B cell (primary cell): ENCODE results near the gene GNPDA2. TPM values are rescaled to one million over a fixed set of nuclear protein-coding genes. Genes with fewer than 3 reads are reported as not detected.

Experiments
- ATAC-seq: fragments of 200-7000 bp; cut with Tn5 transposase; one replicate; pipeline ENCODE4 v1.10.0; 2021; ENCODE audit warnings: low read depth, mild to moderate bottlenecking, moderate number of reproducible peaks, moderate library complexity
- CTCF ChIA-PET: fragments of 350-600 bp; sonication (Branson Sonifier 250); formaldehyde crosslinking; loops from one replicate; lab custom pipeline; 2021; ENCODE audit warnings: antibody characterized with exemption, inconsistent platforms; lab: Charles Lee
- POLR2A ChIA-PET: fragments of 350-600 bp; sonication (Branson Sonifier 250); formaldehyde crosslinking; loops from one replicate; lab custom pipeline; 2021; ENCODE audit warnings: antibody characterized with exemption; lab: Charles Lee
- DNase-seq: peaks from one replicate; pipeline ENCODE4 v3.0.0; 2013
- H2AFZ ChIP-seq: 2 replicates; pipeline ENCODE4 v1.6.1; 2012; ENCODE audit warnings: mild to moderate bottlenecking, low read depth, low read length; ENCODE audit not compliant: insufficient read depth, poor library complexity, severe bottlenecking
- H3K27ac ChIP-seq, 2 donors: 1 replicate in 1 of 2; 2 replicates in 1 of 2; pipeline ENCODE4 v1.5.1; 2012 to 2013; ENCODE audit warnings: low read length in 2 of 2, mild to moderate bottlenecking in 2 of 2, moderate library complexity in 1 of 2
- H3K27me3 ChIP-seq, 4 experiments: fragments of 200-600 bp in 1 of 4; sonication (generic) in 1 of 4; replicated peaks in 1 of 4; 1 replicate in 2 of 4; 2 replicates in 2 of 4; pipeline versions ENCODE4 v1.6.1 to v1.7.0; 2013 to 2016; ENCODE audit warnings: low read length in 3 of 4, mild to moderate bottlenecking in 2 of 4, mixed read lengths in 1 of 4, moderate library complexity in 1 of 4; ENCODE audit not compliant: insufficient read depth in 4 of 4, control insufficient read depth in 3 of 4; ENCODE audit errors: control extremely low read depth in 1 of 4
- H3K36me3 ChIP-seq, 2 experiments: replicated peaks in 1 of 2; 1 replicate in 1 of 2; 2 replicates in 1 of 2; pipeline versions ENCODE4 v1.6.1 to v1.7.1; 2013; ENCODE audit warnings: low read length in 1 of 2; ENCODE audit not compliant: insufficient read depth in 2 of 2, control insufficient read depth in 1 of 2; ENCODE audit errors: control extremely low read depth in 1 of 2, extremely low read depth in 1 of 2
- H3K4me1 ChIP-seq, 2 donors: fragments of 200-600 bp in 1 of 2; sonication (generic) in 1 of 2; 1 replicate in 1 of 2; 2 replicates in 1 of 2; pipeline versions ENCODE4 v1.5.1 to v1.6.1; 2013 to 2017; ENCODE audit warnings: low read length in 2 of 2; ENCODE audit not compliant: control insufficient read depth in 2 of 2, insufficient read depth in 2 of 2
- H3K4me2 ChIP-seq: replicated peaks from 2 replicates; pipeline ENCODE3; 2012; ENCODE audit warnings: mild to moderate bottlenecking, low read depth, low read length; ENCODE audit not compliant: poor library complexity, severe bottlenecking
- H3K4me3 ChIP-seq, 5 experiments: fragments of 200-600 bp in 1 of 5; sonication (generic) in 1 of 5; 1 replicate in 3 of 5; 2 replicates in 2 of 5; pipeline versions ENCODE4 v1.5.1 to v1.7.0; 2011 to 2016; ENCODE audit warnings: low read length in 4 of 5, mild to moderate bottlenecking in 4 of 5, low read depth in 2 of 5, control low read depth in 1 of 5, moderate library complexity in 1 of 5; ENCODE audit not compliant: insufficient read depth in 1 of 5; ENCODE audit errors: control extremely low read depth in 1 of 5, extremely low read depth in 1 of 5
- H3K79me2 ChIP-seq: fragments of 200-600 bp; sonication (generic); one replicate; pipeline ENCODE4 v1.6.0; 2016; ENCODE audit warnings: low read length; ENCODE audit not compliant: control insufficient read depth, insufficient read depth
- H3K9ac ChIP-seq: fragments of 200-600 bp; sonication (generic); 2 replicates; pipeline ENCODE4 v1.6.1; 2017; ENCODE audit warnings: mild to moderate bottlenecking, low read length, moderate library complexity
- H3K9me3 ChIP-seq, 3 donors: one replicate each; pipeline versions ENCODE4 v1.6.1 to v1.7.1; 2013; ENCODE audit warnings: low read length in 2 of 3; ENCODE audit not compliant: control insufficient read depth in 2 of 3, insufficient read depth in 1 of 3; ENCODE audit errors: control extremely low read depth in 1 of 3
- H4K20me1 ChIP-seq: 2 replicates; pipeline ENCODE4 v1.6.0; 2012; ENCODE audit warnings: mild to moderate bottlenecking, low read length; ENCODE audit not compliant: insufficient read depth, control insufficient read depth, poor library complexity, severe bottlenecking
- H3K27ac Mint-ChIP-seq: one replicate; pipeline ENCODE4 v1.8.0; 2021; ENCODE audit warnings: mixed read lengths
- H3K27me3 Mint-ChIP-seq: one replicate; pipeline ENCODE4 v1.8.0; 2021; ENCODE audit warnings: mixed read lengths
- H3K4me1 Mint-ChIP-seq: one replicate; pipeline ENCODE4 v1.8.0; 2021; ENCODE audit warnings: mixed read lengths
- H3K4me3 Mint-ChIP-seq: one replicate; pipeline ENCODE4 v1.8.0; 2021; ENCODE audit warnings: mixed read lengths
- H3K9me3 Mint-ChIP-seq: one replicate; pipeline ENCODE4 v1.8.0; 2022; ENCODE audit warnings: mixed read lengths; ENCODE audit not compliant: insufficient read depth
- CTCF ChIP-seq: fragments of 200-600 bp; IDR thresholded peaks from one replicate; pipeline ENCODE4 v1.8.0; 2022; ENCODE audit warnings: antibody characterized with exemption, mild to moderate bottlenecking
- EZH2 ChIP-seq: IDR thresholded peaks from 2 replicates; pipeline ENCODE4 v1.6.1; 2012; ENCODE audit warnings: borderline replicate concordance, low read depth, mild to moderate bottlenecking, moderate library complexity, low read length; ENCODE audit not compliant: insufficient read depth, poor library complexity, severe bottlenecking
- WGBS: methylation state at CpG from one replicate; pipeline ENCODE4 v1.1.5; 2013; ENCODE audit warnings: missing lambda C conversion rate; ENCODE audit not compliant: insufficient coverage; 5-methylcytosine and 5-hydroxymethylcytosine counted together
- intact Hi-C: fragments of 100-400 bp; cut with micrococcal nuclease; formaldehyde crosslinking; loops from one replicate; pipeline ENCODE4 v1.10.0; 2022
- polyA plus RNA-seq: library from polyadenylated mRNA; depleted of rRNA; stranded (reverse); fragments of >200 nt; gene quantifications from 2 replicates; pipeline ENCODE4 v1.2.3, GENCODE V29; 2012
- total RNA-seq, 2 donors: library from RNA; stranded (reverse); fragments of 120-200 nt in 1 of 2; gene quantifications; 1 replicate in 1 of 2; 2 replicates in 1 of 2; pipeline versions ENCODE4 v1.2.3 to v1.2.4, GENCODE V29; 2013 to 2022

Gene GNPDA2
- total and polyA plus RNA-seq, 2 donors (not counting 1 experiment from before 2014, with no cell fraction given): 8.1 to 15.5 TPM

GRCh38 chr4:44720371-44720770, 6.0 kb downstream of the GNPDA2 start:
- POLR2A ChIA-PET: no interaction called here
- 100% methylated on average over 2 of the region's 4 CpGs for WGBS
- Histone ChIP-seq H3K79me2 (peaks cover 38% of the 10 kb centered on the region), H3K36me3 (peaks cover 0 to 3% of the 10 kb centered on the region in 2 experiments), H3K27ac (no peak overlapping the region), H2AFZ (no peak overlapping the region), H3K9me3 (no peaks in the 10 kb centered on the region), H3K4me2 (no peak overlapping the region), H3K27me3 (no peaks in the 10 kb centered on the region), H3K9ac (no peak overlapping the region), H3K4me1 (peaks cover 6% of the 10 kb centered on the region in 2 donors), H3K4me3 (no peak overlapping the region), H4K20me1 (peaks cover 18% of the 10 kb centered on the region)
- no peak overlapping the region for H3K4me3 Mint-ChIP-seq
- TF ChIP-seq EZH2 (no peak), CTCF (no peak)
- H3K9me3 Mint-ChIP-seq: no peaks in the 10 kb centered on the region
- DNase-seq: no peak
- CTCF ChIA-PET: no interaction called here
- intact Hi-C loops: no loop called here
- ATAC-seq: no peak
- H3K27ac Mint-ChIP-seq: no peak overlapping the region
- H3K4me1 Mint-ChIP-seq: peaks cover 28% of the 10 kb centered on the region
- H3K27me3 Mint-ChIP-seq: no peaks in the 10 kb centered on the region

GRCh38 chr4:44716597-44716996, 9.8 kb downstream of the GNPDA2 start:
- no peaks in the 10 kb centered on the region for H3K9me3 Mint-ChIP-seq
- TF ChIP-seq EZH2: no peak
- no peak for TF ChIP-seq CTCF
- Histone ChIP-seq H3K79me2 (peaks cover 13% of the 10 kb centered on the region), H3K27me3 (no peaks in the 10 kb centered on the region), H3K4me2 (no peak overlapping the region), H3K36me3 (peaks cover 3% of the 10 kb centered on the region in 2 experiments), H3K9ac (no peak overlapping the region), H3K4me3 (no peak overlapping the region), H2AFZ (no peak overlapping the region), H4K20me1 (peaks cover 7% of the 10 kb centered on the region), H3K9me3 (no peaks in the 10 kb centered on the region), H3K4me1 (no peaks in the 10 kb centered on the region), H3K27ac (no peak overlapping the region)
- no peak overlapping the region for H3K4me3 Mint-ChIP-seq
- H3K27ac Mint-ChIP-seq: no peak overlapping the region
- H3K4me1 Mint-ChIP-seq: peaks cover 12% of the 10 kb centered on the region
- no peaks in the 10 kb centered on the region for H3K27me3 Mint-ChIP-seq
- no peak for ATAC-seq
- no peak for DNase-seq
- ChIA-PET POLR2A (no interaction called here), CTCF (no interaction called here)
- intact Hi-C loops: no loop called here
- WGBS: no CpG with 5 or more reads among the region's 5 CpGs
